ENCODE results near the gene C1QTNF8. TPM values are rescaled to one million over a fixed set of nuclear protein-coding genes. Genes with fewer than 3 reads are reported as not detected.

The C1QTNF8 gene
- total RNA-seq, 1 donor = not detected

DNA sequence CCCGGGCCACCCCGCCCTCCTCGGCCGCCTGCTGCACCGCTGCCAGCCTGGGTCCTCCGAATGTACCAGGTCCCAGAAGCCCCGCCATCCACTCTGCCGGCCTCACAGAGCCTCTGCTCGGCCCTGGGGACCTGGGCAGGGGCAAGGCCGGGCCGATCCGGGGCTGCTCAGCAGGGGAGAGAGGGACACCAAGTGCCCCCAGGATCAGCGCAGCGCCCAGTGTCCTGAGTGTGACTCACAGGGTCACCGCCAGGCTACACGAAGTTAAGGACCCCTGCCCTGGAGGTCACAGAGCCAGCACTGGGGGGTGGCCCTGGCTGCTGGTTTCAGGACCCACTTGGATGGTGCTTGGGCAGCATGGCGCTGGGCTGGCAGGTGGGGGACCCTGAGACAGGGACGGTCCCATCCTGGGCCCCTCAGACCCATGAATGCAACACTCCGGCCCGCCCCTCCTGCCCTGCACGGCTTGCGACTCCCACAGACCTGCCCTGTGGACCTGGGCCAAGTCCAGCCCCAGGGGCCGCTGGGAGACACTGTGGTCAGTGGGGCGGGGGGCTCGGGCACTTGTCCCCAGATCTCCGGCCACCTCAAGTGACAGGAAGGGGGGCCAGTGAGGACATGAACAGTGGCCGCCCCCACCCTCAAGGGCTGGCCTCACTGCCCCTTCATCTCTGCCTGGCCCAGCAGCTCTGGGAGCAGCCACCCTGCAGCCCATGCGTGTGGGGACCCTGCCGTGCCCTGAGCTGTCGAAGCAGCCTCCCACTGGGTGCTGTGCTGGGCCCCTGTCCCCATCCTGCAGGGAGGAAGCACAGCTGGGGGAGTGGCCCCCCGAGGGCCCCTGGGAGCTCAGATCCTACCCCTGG is 46.7 kb downstream of the C1QTNF8 start:
- no peak overlapping the region for H3K4me3 ChIP-seq (ENCODE audit: low read depth, low read length)
- TF ChIP-seq, protein P1, sequence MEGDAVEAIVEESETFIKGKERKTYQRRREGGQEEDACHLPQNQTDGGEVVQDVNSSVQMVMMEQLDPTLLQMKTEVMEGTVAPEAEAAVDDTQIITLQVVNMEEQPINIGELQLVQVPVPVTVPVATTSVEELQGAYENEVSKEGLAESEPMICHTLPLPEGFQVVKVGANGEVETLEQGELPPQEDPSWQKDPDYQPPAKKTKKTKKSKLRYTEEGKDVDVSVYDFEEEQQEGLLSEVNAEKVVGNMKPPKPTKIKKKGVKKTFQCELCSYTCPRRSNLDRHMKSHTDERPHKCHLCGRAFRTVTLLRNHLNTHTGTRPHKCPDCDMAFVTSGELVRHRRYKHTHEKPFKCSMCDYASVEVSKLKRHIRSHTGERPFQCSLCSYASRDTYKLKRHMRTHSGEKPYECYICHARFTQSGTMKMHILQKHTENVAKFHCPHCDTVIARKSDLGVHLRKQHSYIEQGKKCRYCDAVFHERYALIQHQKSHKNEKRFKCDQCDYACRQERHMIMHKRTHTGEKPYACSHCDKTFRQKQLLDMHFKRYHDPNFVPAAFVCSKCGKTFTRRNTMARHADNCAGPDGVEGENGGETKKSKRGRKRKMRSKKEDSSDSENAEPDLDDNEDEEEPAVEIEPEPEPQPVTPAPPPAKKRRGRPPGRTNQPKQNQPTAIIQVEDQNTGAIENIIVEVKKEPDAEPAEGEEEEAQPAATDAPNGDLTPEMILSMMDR (IDR thresholded peaks at IDR 0.05; ENCODE audit: insufficient read depth, low read length) = no peak
- no peak for DNase-seq (ENCODE audit: low read depth)

DNA sequence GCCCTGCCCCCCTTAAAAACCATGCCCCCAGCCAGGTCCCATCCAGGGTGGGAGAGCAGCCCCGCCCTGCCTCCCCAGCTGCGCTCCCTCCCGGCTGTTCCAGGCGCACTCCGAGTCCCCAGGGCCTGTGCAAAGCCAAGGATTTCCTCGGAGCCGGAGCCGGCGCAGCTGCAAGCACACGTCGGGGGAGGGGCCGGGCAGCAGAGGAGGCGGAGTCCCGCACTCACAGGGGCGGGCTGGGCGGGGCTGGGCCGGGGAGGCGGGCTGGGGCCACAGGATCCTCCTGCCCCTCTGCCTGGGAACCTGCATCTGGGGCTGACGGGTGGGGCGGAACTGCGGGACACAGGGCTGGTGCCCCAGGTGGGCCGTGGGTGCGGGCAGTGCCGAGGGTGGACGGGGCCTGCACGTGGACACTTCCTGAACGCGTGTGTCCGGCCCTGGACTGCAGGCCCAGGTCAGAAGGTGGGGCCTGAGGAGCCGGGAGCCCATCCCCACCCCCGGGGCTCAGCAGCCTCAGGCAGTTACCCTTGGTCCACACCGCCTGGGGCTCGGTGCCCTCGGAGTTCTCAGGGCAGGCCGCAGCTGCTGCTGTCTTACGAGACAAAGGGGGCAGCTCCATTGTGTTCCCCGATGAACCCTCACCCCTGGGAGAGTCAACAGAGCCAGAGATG is 47.5 kb downstream of the C1QTNF8 start:
- TF ChIP-seq, protein P1 (IDR thresholded peaks at IDR 0.05; ENCODE audit: insufficient read depth, low read length) = no peak
- no peak overlapping the region for H3K4me3 ChIP-seq (ENCODE audit: low read depth, low read length)
- DNase-seq (ENCODE audit: low read depth) = peak; percentile 34

DNA sequence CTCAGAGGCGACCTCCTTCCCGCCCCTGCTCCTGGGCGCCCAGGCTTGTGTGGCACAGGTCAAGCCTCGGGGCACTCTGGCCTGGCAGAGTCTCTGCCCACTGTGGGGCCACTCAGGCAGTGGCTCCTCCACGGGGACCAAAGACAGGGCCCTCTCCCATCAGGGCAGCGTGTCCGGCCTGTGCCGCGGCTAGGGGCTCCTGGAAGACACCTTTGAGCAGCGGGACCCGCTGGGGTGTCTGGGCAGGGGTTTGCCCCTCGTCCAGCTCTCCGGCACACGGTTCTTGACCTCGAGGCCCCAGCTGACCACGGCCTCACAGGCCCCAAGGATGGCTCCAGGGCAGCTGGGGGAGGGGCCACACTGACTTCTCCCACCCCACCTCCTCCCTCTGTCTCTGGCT is 48.2 kb downstream of the C1QTNF8 start:
- TF ChIP-seq, protein P1 (IDR thresholded peaks at IDR 0.05; ENCODE audit: insufficient read depth, low read length) = no peak
- no peak for DNase-seq (ENCODE audit: low read depth)
- no peak overlapping the region for H3K4me3 ChIP-seq (ENCODE audit: low read depth, low read length)

DNA sequence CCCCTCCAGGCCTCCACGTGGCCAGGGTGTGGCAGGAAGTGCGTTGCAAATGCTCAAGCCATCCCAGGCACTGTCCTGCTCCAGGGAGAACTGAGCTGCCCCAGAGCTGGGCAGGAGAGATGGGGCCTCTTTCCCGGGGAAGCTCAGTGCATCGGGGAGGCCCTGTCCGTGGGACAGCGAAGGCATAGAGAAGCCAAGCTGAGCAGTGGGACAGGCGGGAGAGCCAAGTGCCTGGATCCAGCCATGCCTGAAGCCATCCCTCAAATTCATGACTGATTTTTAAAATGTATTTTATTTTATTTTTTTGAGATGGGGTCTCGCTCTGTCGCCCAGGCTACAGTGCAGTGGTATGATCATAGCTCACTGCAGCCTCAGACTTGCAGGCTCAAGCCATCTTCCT is 48.9 kb downstream of the C1QTNF8 start:
- no peak for DNase-seq (ENCODE audit: low read depth)
- TF ChIP-seq, protein P1 (IDR thresholded peaks at IDR 0.05; ENCODE audit: insufficient read depth, low read length) = no peak
- H3K4me3 ChIP-seq (ENCODE audit: low read depth, low read length) = no peak overlapping the region

DNA sequence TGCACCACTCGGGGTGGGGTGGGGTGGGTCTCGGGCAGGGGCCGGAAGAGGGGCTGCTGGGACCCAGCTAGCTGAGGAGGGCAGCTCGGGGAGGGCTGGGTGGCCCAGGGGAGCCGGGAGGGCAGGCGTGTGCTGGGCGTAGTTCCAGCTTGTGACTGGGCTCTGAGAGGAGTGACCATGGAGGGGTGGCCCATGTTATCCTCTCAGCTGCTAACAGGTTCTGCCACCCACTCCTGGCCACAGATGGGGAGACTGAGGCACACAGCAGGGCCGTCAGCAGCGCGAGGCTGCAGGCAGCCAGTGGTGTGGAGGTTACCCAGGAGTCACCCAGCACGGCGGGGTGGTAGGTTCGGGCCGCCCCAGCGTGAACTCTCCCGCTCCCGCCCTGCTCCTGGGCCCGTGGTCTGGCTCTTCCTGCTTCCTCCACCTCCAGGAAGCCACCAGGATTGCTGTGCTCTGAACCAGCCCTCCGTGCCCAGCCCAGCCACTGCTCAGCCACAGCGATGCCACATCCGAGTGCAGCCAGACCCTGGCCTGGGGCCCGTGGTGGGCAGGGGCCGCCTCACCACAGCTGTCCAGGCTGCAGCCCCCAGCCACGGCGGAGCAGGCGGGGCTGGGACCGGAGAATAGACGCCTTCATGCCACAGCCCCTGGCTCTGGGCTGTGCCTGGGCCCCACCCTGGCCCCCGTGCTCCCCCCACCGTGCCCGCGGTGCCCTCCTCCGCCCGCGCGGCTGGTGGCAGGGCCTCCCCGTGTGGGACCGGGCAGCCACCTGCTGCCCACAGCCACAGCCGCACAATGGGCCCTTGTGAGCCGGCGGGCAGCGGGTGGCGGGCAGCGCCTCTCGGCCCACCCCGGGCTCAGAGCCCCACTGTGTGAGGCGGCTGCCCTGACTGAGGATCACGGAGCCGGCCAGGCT is 49.8 kb downstream of the C1QTNF8 start:
- H3K4me3 ChIP-seq (ENCODE audit: low read depth, low read length) = no peak overlapping the region
- TF ChIP-seq, protein P1 (IDR thresholded peaks at IDR 0.05; ENCODE audit: insufficient read depth, low read length) = no peak
- DNase-seq (ENCODE audit: low read depth) = no peak

DNA sequence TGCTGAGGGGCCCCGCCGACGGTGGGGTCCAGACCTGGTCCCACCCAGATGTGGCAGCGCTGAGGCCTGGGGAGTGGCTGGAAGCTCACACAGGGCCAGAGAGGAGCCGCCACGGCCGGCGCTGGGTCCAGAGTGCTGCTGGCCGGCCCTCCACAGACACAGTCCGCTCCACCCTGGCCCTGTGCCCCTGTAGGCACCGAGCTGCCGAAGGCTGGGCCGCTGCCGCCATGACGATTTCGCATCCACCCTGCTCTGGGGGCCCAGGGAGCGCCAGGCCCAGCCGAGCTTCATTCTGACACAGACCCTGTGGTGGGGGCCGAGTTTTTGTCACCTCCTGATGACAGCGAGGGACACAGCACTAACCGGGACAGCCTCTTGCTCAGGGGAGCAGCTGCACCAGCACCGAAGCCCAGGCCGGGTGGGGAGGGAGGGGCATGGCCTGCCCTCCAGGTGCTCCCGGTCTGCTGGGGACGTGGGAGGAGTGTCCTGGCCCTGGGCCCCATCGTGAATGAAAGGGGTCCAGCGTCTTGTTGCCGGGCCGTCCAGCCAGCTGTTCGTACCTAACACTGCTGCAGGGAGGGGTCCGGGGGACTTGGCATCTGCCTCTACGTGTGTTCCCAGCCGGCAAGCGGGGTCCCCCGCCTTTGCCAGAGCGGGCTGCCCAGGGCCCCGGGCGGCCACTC is 50.6 kb downstream of the C1QTNF8 start:
- H3K4me3 ChIP-seq (ENCODE audit: low read depth, low read length) = no peak overlapping the region
- TF ChIP-seq, protein P1 (IDR thresholded peaks at IDR 0.05; ENCODE audit: insufficient read depth, low read length) = no peak
- DNase-seq (ENCODE audit: low read depth) = no peak

All from fibroblast of the aortic adventitia (primary cell).